Activated CD4-positive, alpha-beta T cell treated with anti-CD3 and anti-CD28 coated beads for 24 hours (primary cell): ENCODE results near the gene IRGM.
"Not testable (repeated sequence)": the region's sequence is repeated elsewhere in the genome, so short reads cannot be mapped to it uniquely, and the experiment has no call there.

Source experiments
- DNase-seq, 2 donors: peaks; one replicate each; pipeline ENCODE4 v3.0.0-alpha.2; 2020; ENCODE audit warnings: low read depth in 2 of 2

IRGM gene

GRCh38 chr5:150846308-150846653 is at the start of gene IRGM:
IRGM (plus strand) TSS chr5:150846521; CDS start chr5:150848124, 1,603 bp downstream.
- DNase-seq = not testable (repeated sequence)

- DNase-seq = no peak
Observed at GRCh38 chr5:150797384-150797783, 48.9 kb upstream of the IRGM start.

GRCh38 chr5:150801117-150801927 is 45.0 kb upstream of the IRGM start:
- no peak for DNase-seq

GRCh38 chr5:150804388-150804787 is 41.9 kb upstream of the IRGM start:
- DNase-seq = no peak

GRCh38 chr5:150809363-150809762 is 37.0 kb upstream of the IRGM start:
- DNase-seq = no peak

- no peak for DNase-seq
Observed at GRCh38 chr5:150815010-150815409, 31.3 kb upstream of the IRGM start.

- DNase-seq = no peak
Observed at GRCh38 chr5:150816946-150817345, 29.4 kb upstream of the IRGM start.

- no peak for DNase-seq
Observed at GRCh38 chr5:150829744-150830143, 16.6 kb upstream of the IRGM start.

- DNase-seq = not testable (repeated sequence)
Observed at GRCh38 chr5:150831821-150832220, 14.5 kb upstream of the IRGM start.

- no peak for DNase-seq
Observed at GRCh38 chr5:150836064-150836463, 10.3 kb upstream of the IRGM start.

GRCh38 chr5:150836703-150837102 is 9.6 kb upstream of the IRGM start:
- DNase-seq = no peak

- not testable (repeated sequence) for DNase-seq
Observed at GRCh38 chr5:150845185-150845859, 999 bp upstream of the IRGM start.

- DNase-seq = peak; percentile 28 to 49
Observed at GRCh38 chr5:150846654-150847333, 473 bp downstream of the IRGM start.

- DNase-seq = no peak
Observed at GRCh38 chr5:150847334-150847695, 994 bp downstream of the IRGM start.

- DNase-seq = no peak
Observed at GRCh38 chr5:150848271-150848670, 1.9 kb downstream of the IRGM start.

- no peak for DNase-seq
Observed at GRCh38 chr5:150851039-150851438, 4.7 kb downstream of the IRGM start.

- DNase-seq = no peak
Observed at GRCh38 chr5:150853561-150853960, 7.2 kb downstream of the IRGM start.

- DNase-seq = not testable (repeated sequence)
Observed at GRCh38 chr5:150856700-150857099, 10.4 kb downstream of the IRGM start.

GRCh38 chr5:150860246-150860821 is 14.0 kb downstream of the IRGM start:
- no peak for DNase-seq

- no peak for DNase-seq
Observed at GRCh38 chr5:150862070-150862469, 15.7 kb downstream of the IRGM start.

GRCh38 chr5:150879358-150879757 is 33.0 kb downstream of the IRGM start:
- no peak for DNase-seq
